ENCODE results near the gene GFER.
"Not testable (repeated sequence)": the region's sequence is repeated elsewhere in the genome, so short reads cannot be mapped to it uniquely, and the experiment has no call there.

The GFER gene

DNA sequence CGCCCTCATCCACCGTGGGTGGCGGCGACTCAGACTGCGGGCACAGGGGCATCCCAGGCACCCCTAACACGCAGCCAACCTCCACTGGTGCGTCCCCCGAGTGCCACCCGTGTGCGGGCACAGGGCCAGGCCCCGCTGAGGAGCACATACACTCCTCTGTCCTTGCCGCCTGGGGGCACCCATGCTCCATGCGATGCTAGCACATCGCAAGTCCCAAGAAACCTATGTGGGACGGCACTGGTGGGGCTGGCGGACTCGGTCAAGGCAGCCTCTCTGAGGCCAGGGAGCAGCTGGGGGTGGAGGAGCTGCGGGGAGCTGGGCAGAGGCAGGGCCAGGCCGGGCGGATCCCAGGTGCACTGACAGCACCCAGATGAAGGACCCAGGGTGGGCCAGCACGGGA, 21.7 kb downstream of the GFER start:
- no peak for DNase-seq (ENCODE audit: low spot score)

DNA sequence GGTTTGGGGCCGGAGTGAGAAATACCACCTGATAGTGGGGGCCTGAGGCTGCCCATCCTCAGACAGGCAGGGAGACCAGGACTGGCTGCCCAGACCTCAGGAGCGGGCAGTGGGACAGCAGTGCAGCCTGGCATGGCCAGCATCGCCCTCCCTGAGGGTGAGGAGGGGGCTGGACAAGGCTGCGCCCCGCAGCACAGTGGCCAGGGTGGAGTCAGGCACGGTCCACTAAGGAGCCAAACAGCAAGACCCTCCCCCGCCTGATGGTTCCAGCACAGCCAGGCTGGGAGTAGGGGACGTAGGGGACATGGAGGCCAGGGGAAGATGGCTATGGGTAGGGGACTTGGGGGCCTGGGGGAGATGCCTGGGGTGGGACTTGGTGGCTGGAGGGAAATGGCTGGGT, 22.3 kb downstream of the GFER start:
- DNase-seq (ENCODE audit: low spot score), result no peak

DNA sequence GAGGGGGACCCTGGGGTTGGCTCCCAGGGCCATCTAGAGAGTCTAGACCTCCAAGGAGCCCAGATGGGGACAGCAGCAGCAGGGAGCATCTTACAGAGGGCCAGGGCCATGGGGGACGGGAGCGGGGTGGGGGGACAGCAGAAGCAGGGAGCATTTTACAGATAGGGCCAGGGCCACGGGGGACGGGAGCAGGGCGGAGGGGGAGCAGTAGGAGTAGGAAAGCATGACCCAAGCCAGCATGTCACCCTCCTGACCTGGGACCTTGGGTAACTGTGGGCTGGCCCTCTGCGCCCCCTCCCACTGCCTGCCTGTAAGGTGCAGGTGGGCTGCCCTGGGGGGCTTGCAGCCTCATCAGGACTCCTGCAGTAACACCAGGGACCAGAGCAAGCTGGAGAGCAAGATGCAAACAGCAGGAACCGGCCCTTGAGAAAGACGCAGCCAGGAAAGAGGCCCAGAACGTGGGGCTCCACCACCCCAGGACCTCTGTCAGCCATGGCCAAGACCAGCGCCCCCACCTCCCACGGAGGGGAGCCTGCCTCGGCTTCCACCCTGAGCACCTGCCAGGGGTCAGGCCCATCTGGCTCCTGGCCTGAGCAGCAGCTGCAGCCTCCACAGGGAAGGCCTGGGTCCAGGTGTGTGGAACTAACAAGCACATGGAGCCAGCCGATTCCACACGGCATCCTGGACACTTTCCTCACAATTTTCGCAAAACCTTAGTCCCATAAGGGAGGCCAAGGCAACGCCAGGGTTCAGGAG, 23.3 kb downstream of the GFER start:
- no peak for DNase-seq (ENCODE audit: low spot score)

DNA sequence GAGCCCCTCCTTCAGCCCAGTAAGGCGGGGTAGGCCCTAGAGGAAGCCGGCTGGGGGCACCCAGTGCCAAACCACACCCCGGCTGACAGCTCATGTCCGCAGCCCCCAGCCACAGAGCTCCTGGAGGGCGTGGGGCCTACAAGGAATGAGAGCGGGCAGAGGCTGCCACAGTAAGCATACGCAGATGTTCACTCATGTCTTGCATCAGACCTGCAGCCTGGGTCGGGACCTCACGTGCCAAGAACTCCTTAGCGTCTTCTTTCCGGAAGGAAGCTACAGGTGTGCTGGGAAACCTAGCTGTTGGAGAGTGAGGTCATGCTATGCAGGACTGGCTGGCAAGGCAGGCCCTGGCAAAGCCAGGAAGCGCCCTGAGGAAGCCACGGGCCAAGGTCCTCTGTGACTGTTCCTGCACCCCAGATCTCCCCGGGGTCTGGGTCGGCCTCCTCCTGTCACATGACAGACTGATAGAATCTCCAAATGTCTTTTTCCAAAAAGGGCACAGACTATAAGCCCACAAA, 24.1 kb downstream of the GFER start:
- no peak for DNase-seq (ENCODE audit: low spot score)

DNA sequence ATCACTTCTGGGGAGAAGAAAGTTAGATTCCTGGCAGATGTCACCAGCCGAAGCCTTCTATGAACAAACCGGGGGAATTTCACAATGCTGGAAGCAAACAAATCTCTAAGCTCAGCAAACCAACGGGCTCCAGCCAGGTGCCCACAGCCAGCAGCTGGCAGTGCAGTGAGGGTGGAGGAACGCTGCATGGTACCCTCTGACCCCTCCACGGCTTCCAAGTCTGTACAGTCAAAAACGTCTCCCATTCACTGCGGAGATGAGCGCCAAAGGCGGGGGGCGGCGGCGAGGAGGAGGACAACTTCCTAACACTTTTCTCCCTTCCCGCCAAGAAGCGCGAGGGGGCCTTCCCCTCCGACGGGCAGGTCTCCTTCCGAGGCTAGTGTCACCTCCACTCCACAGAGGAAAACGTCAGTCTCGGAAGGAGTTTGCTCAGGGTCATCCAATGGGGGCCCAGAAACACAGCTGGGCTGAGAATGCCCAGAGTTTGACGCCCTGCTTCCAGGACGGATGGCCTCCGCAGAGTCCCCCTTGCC, 24.7 kb downstream of the GFER start:
- DNase-seq (ENCODE audit: low spot score), result no peak

DNA sequence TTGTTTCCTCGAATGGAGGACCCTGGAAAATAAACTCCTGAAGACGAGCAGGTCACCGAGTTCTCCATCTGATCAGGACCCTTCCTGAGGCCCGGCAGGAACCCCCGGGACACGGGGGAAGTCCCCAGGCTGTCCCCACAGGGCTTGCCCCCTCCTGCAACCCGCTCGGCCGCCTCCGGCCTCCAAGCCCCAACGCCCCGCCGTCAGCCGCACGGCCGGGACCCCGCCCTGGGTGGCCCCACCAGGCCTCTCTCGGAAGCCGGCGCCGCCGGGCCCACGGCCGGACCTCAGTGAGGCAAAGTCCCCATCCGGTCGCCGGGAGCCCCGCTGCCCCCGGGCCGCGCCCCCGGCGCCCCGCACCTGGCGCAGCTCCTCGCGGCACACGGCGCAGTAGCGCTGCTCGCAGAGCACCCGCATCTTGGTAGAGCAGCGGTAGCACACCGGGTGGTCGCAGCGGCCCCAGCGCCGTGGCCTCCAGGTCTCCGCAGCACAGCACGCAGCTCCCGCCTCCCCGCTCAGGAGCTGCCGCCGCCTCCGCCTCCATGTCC, 25.2 kb downstream of the GFER start:
- peak; percentile 52 for DNase-seq (ENCODE audit: low spot score)

DNA sequence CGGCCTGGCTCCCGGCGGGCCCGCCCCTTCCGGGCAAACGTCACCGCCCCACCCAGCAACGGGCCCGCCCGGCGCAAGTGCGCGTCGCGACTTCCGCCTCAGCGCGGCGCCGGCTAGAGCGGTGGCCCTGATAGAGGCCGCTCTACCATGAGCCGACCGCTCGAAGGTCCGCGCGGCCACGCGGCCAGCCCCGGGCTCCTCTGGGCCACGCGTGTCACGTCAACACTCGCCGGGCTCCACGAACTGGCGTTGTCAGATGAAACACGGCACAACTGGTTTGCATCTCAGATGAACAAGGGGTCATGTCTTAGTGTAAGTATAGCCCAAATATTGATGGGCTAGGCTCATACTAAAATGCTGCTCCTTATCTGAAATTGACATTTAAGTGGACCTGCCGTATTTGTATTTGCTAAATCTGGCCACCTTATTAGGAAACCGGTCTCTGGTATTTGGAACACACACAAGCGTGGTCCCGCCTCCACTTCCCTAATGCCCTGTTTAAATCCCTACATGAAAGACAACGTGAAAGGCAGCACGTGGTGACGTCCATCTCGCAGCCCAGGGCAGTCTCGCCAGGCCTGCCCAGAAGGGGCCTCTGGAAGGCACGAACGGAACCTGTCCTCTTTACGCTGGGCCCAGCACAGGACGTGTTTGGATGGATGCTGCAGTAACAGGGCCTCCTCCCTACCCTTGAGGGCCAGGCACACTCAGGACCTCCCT, 26.0 kb downstream of the GFER start, which contains the start of gene ZNF598:
ZNF598 (minus strand) TSS at position 31 of the 720 bp plus-strand sequence.
- DNase-seq (ENCODE audit: low spot score), result peak; percentile 92

DNA sequence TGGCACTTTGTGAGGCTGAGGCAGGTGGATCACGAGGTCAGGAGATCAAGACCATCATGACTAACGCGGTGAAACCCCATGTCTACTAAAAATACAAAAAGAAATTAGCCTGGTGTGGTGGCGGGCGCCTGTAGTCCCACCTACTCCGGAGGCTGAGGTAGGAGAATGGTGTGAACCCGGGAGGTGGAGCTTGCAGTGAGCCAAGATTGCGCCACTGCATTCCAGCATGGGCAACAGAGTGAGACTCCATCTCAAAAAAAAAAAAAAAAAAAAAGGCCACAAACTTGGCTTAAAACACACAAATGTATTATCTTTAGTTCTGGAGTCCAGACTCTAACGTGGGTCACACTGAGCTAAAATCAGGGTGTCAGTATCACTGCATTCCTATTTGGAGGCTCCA, 27.7 kb downstream of the GFER start:
- not testable (repeated sequence) for DNase-seq (ENCODE audit: low spot score)

DNA sequence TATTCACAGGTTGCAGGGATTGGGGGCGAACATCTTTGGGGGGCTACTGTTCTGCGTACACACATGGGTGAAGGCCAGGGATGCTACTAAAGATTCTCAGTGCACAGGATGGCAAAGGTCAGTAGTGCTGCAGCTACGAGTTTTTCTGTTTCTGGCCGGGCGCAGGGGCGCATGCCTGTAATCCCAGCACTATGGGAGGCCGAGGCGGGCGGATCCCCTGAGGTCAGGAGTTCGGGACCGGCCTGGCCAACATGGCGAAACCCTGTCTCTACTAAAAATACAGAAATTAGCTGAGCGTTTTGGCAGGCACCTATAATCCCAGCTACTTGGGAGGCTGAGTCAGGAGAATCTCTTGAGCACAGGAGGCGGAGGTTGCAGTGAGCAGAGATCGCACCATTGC, 29.5 kb downstream of the GFER start:
- DNase-seq (ENCODE audit: low spot score), result no peak

DNA sequence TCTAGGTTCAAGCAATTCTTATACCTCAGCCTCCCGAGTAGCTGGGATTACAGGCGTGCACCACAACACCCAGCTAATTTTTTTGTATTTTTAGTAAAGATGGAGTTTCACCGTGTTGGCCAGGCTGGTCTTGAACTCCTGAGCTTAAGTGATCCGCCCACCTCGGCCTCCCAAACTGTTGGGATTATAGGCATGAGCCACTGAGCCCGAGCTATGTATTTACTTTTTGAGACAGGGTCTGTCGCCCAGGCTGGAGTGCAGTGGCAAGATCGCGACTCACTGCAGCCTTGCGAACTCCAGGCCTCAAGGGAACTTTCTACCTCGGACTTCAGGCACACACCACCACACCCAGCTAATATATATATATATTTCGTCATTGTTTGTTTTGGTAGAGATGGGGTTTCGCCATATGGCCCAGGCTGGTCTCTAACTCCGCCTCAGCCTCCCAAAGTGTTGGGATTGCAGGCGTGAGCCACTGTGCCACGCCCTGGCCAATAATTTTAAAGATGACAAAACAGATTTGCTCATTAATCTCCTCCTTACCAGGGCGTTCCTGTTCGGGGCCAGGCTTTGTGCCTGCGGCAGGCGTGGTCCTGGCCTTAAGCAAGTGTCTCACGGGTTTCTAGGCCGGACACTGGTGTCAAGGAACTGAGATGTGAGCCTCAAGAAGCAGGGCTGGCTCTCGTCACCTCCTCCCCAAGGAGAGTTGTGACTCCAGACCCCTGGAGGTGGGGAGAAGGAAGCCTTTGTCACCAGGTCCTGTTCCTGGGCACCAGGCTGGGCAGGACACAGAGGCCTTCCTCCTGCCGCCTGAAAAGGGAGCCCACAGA, 31.3 kb downstream of the GFER start:
- DNase-seq (ENCODE audit: low spot score), result no peak

DNA sequence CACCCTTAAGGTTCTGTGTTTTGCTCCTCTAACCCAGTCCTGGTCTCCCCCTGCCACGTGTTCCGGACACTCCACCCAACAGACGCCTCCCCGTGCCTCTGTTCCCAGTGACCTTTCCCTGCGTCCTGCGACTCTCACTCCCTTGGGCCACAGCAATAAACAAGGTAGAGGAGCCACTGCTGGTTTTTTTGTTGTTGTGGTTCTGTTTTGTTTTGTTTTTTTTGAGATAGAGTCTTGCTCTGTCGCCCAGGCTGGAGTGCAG, 31.9 kb downstream of the GFER start:
- DNase-seq (ENCODE audit: low spot score), result no peak

DNA sequence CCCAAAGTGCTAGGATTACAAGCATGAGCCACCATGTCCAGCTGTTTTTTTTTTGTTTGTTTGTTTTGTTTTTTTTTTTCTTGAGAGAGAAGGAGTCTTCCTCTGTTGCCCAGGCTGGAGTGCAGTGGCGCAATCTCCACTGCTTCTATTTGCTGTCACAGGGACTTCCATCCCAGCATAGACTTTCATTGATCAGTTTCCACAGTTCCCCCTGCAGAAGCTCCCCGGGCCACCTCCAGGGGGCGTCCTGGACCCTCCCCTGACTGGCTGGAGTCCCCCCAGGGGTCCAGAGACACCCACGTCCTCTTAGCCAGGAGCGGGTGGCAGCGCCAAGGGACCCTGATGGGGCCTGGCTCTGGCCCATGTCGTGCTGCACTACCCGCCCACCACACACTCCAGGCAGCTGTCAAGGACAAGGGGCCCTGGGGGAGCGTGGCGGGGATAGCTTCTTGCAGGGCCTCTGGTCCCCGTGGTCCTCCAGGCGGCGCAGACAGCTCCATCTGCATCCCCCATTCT, 32.5 kb downstream of the GFER start:
- no peak for DNase-seq (ENCODE audit: low spot score)

DNA sequence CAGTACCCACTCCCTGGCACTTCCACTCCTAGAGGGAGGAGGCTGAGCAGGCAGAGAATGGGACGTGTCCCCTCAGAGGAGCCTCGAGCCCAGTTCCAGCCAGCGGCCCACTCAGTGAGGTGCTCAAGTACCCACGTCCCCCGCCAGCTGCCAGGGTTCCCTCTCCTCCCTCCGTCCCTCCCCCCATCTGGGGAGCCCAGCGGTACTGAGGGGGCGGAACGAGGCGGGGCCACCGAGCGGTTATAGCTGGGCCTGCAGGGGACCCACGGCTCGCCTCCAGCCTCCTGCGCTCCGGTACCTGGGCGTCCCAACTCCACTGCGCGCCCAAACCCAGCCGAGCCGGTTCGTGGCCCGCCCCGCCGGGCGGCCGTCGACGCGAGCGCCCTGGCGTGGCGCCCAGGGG, 35.5 kb downstream of the GFER start, which contains the start of gene NPW:
NPW (plus strand) TSS at position 268 of the 403 bp plus-strand sequence.
- DNase-seq (ENCODE audit: low spot score), result no peak

DNA sequence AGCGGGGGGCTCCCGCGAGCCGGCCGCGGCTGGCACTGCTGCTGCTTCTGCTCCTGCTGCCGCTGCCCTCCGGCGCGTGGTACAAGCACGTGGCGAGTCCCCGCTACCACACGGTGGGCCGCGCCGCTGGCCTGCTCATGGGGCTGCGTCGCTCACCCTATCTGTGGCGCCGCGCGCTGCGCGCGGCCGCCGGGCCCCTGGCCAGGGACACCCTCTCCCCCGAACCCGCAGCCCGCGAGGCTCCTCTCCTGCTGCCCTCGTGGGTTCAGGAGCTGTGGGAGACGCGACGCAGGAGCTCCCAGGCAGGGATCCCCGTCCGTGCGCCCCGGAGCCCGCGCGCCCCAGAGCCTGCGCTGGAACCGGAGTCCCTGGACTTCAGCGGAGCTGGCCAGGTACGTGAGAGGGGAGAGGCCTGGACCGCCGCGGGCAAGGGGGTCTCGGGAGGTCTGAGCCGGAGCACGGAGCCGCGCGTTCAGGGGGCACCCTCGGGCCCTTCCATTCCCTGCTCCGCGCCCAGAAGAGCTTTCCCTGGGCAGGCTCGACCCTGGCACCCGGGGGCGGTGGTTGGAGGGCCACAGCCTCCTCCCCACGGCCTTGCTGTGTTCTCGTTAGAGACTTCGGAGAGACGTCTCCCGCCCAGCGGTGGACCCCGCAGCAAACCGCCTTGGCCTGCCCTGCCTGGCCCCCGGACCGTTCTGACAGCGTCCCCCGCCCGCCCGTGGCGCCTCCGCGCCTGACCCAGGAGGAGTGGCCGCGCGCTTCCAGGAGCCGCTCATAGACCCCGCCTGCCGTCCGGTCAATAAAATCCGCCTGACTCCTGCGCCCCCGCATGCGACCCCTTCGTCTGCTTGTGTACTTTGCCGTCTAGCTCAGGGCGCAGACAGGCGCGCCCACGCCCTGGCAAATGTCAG, 36.2 kb downstream of the GFER start:
- DNase-seq (ENCODE audit: low spot score), result no peak

DNA sequence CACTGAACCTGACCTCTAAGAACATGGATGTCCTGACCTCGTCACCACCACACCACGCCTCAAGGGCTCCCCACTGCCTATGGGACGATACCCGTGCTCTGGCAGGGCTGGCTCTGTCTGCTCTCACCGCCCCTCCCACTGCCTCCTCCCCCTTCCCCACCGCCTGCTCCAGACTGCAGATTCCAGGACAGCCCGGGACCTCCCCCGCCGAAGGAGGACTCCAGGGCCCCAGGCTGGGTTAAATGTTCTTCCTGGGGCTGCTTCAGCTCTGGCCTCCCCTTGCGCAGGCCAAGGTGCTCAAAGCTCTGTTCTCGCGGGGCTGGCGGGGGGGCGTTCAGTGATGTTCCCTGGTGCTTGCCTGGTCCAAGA, 38.7 kb downstream of the GFER start:
- no peak for DNase-seq (ENCODE audit: low spot score)

DNA sequence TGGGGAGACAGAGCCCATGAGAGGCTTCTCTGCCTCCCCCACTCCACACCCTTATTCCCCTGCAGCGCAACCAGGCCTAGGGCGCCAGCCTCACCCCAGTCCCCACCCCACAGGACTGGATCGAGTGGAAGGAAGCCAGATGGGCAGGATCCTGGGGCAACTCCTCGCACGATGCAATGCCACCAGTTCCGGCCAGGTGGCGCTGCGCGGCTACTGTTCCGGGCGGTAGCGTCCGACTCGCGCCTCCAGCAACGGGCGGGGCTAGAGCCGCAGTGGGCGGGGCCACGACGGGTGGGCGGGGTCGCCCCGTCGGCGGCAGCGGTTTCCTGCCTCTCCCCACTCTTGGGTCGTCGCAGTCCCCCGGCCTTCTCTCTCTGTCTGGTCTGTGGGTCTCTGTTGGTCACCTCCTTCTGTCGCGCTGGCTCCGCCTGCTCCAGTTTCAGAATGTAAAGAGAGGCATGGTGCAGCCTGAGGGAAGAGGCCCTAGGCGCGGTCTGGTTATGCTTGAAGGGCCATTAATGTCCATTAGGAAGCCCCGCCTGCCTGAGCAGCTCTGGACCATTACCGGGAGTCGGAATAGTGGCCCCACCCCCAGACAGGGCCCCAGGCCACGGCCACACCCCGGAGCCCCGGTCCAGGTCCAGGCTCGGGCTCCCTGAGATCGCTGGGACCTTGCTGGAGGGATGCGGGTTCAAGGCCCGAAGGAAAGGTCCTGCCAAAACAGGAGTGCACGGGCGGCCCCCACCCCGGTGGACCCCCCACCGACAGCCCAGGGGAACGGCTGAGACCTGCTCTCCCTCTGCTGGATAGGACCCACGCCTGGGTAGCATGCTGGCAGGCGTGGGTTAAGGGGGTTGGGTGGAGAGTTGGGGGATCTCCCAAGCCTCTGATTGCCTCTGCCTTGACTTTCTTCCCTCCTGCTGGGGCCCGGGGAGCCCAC, 39.4 kb downstream of the GFER start:
- peak; percentile 95 for DNase-seq (ENCODE audit: low spot score)

DNA sequence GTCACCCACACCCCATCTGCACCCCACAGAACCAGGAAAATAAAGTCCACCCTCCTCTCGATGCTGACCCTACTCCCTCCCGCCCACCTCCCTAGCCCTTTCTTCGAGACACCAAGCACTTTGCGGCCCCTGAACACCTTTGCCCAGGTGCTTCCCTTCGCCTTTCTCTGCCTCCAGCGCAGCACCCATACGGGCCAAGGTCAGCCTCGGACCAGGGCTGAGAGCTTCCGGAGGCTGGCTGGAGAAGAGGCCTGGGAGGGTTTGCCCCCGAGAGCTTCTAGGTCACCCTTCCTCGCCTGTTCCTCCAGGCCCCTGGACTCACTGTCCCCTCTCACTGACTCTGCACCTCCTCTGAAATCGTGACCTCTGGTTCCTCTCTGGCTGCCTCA, 40.0 kb downstream of the GFER start:
- no peak for DNase-seq (ENCODE audit: low spot score)

DNA sequence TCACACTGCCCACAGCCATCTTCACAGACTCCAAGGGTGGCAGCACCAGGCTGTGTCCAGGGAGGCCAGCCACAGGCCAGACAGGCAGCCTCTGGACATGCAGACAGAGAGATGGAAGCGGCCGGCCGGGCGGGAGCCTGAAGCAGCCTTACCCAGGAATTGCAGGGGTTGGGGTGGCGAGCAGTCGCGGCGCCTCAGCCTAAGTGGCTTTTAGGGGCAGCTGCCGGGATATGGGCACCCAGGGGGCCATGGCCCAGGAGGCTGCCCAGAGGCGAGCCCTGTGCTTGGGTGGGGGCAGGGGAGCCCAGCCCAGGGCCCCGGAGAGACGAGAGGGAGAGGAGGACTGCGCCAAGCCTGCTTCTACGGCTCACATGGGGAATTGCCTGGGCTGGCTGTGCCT, 41.3 kb downstream of the GFER start:
- DNase-seq (ENCODE audit: low spot score), result no peak

DNA sequence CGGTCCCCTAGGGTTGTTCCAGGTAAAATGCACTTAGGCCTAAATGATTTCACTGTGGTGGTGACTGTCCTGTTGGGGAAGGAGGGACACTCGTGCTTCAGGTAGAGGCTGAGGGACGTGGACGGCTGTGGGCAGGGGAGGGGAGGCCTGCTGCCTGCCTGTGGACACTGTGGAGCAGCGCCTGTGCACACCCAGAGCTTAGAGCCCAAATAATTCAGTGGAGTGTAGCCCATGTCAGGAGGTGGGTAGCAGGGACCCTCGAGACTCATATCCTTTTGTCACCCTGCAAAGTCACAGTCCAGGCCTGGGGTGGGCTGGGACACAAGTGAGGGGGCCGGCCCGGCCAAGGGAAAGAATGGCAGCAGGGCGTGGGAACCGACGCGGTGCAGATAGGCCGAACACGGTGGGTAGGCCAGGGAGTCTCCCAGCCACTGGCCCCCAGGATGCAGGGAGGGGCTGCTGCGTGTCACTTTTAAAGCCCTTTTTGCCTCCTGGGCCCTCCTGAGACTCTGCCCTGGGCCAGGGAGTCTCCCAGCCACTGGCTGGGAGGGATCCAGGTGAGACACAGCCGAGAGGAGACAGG, 42.0 kb downstream of the GFER start:
- no peak for DNase-seq (ENCODE audit: low spot score)
